GM12874 (cell line): Measurements from ENCODE around the gene ZNF783.

Experiments used
- TF ChIP-seq, protein P1 (sequence below): IDR thresholded peaks from 2 replicates; pipeline ENCODE4 v1.5.1; 2011; ENCODE audit warnings: low read depth, mild to moderate bottlenecking, control low read depth, low read length, moderate library complexity; ENCODE audit not compliant: insufficient read depth

The ZNF783 gene

DNA sequence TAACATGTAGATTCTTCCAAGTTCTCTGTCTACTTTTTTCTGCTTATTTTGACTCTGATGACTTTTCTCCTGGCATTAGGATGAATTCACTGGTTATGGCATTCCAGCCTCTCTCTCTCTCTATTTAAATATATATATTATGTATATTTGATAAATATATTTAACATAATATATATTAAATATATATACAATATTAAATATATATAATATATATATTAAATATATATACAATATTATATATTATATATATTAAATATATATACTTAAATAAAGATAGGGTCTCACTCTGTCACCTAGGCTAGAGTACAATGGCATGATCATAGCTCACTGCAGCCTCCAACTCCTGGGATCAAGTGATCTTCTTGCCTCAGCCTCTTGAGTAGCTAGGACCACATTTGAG, 60.7 kb downstream of the ZNF783 start:
- TF ChIP-seq, protein P1, sequence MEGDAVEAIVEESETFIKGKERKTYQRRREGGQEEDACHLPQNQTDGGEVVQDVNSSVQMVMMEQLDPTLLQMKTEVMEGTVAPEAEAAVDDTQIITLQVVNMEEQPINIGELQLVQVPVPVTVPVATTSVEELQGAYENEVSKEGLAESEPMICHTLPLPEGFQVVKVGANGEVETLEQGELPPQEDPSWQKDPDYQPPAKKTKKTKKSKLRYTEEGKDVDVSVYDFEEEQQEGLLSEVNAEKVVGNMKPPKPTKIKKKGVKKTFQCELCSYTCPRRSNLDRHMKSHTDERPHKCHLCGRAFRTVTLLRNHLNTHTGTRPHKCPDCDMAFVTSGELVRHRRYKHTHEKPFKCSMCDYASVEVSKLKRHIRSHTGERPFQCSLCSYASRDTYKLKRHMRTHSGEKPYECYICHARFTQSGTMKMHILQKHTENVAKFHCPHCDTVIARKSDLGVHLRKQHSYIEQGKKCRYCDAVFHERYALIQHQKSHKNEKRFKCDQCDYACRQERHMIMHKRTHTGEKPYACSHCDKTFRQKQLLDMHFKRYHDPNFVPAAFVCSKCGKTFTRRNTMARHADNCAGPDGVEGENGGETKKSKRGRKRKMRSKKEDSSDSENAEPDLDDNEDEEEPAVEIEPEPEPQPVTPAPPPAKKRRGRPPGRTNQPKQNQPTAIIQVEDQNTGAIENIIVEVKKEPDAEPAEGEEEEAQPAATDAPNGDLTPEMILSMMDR = no peak

GRCh38 chr7:149325248-149325647, 63.3 kb downstream of the ZNF783 start:
- TF ChIP-seq, protein P1 = no peak

- TF ChIP-seq, protein P1 = no peak
These were observed 67.3 kb downstream of the ZNF783 start for GRCh38 chr7:149329265-149329664.

DNA sequence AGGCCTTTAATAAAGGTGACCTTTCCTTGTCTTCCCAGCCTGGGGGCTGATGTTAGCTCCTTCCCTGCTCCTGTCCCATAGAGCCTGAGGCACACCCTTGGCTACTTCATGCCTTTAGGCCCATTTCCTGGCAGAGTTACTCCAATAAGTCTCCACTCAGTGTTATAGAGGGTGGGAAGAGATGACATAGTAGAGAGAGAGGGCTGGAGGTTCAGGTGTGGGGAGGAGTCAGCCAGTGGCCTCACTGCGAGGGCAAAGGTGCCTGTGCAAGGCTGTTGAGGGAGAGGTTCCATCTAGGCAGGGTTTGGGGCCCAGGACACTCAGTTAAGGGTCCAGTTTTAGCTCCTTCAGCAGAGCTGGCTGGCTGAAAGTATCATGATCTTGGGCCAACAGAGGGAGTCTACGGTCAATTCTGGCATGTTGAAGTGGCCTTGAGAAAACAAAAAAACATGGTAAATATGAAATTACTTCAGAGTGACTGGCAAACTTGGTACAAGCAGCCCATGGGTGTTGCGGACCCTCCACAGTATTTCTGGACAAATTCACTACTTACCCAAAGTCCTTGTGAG, 67.9 kb downstream of the ZNF783 start:
- TF ChIP-seq, protein P1 = no peak

GRCh38 chr7:149330914-149331567, 69.0 kb downstream of the ZNF783 start:
- TF ChIP-seq, protein P1 = no peak

DNA sequence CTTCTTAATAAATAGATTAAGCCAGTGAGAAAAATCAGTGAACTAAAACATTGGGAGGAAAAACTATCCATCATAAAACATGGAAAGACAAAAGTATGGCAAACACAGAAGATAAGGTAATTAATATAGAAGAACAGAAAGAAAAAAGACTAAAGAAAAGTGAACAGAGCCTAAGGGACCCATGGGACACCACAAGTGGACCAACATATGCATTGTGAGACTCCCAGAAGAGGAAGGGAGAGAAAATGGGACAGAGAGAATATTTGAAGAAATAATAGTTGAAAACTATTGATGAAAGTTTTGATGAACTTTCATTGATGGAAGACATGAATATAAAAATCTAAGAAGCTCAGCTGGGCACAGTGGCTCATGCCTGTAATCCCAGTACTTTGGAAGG, 71.3 kb downstream of the ZNF783 start:
- TF ChIP-seq, protein P1 = no peak

DNA sequence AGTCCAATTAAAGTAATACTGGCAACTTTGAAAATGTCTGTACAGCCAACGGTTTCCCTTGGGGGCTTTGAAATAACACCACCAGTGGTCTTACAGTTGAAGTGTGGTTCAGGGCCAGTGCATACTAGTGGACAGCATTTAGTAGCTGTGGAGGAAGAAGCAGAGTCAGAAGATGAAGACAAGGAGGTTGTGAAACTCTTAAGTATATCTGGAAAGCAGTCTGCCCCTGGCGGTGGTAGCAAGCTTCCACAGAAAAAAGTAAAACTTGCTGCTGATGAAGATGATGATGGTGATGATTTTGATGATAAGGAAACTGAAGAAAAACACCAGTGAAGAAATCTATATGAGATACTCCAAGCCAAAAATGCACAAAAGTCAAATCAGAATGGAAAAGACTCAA, 72.2 kb downstream of the ZNF783 start:
- TF ChIP-seq, protein P1 = no peak
